Measurements from ENCODE around the gene FILIP1. TPM values are rescaled to one million over a fixed set of nuclear protein-coding genes. Genes with fewer than 3 reads are reported as not detected.

The FILIP1 gene
- total and polyA plus RNA-seq, 2 of the 8 experiments (the other 6 are each of a cell fraction or from before 2014, with no cell fraction given): 2.4 to 5.7 TPM

GRCh38 chr6:75296811-75297779, 196.5 kb downstream of the FILIP1 start:
- Histone ChIP-seq H4K20me1 (replicated peaks in 1 of 2; ENCODE audit: control insufficient read depth in 1 of 2, insufficient read depth in 2 of 2, low read length in 2 of 2) (no peaks in the 10 kb centered on the region), H4K5ac (ENCODE audit: insufficient read length, low read depth, low read length) (no peak overlapping the region), H3K4me1 (replicated peaks in 1 of 4; ENCODE audit: control insufficient read depth in 3 of 4, insufficient read depth in 4 of 4, low read length in 3 of 4) (peaks cover 2 to 6% (median 2%) of the 10 kb centered on the region in 4 experiments; a peak in 3 of 7 replicates), H4K8ac (ENCODE audit: extremely low read depth, insufficient read depth, low read length) (no peak overlapping the region), H3K79me1 (ENCODE audit: low read depth, low read length) (no peaks in the 10 kb centered on the region), H3K4ac (replicated peaks; ENCODE audit: insufficient read length, low read depth, low read length) (no peak overlapping the region), H3K36me3 (ENCODE audit: control insufficient read depth in 2 of 4, insufficient read depth in 4 of 4, low read length in 3 of 4) (no peaks in the 10 kb centered on the region), H2BK5ac (ENCODE audit: low read depth, low read length) (no peak overlapping the region), H2BK12ac (ENCODE audit: low read depth, low read length) (no peak overlapping the region), H2BK120ac (replicated peaks; ENCODE audit: low read depth, low read length) (no peak overlapping the region), H3K23ac (ENCODE audit: insufficient read length) (no peak overlapping the region), H3K9me3 (ENCODE audit: insufficient read depth in 2 of 2, low read depth in 1 of 2, low read length in 1 of 2) (no peaks in the 10 kb centered on the region), H3K56ac (replicated peaks; ENCODE audit: insufficient read length, low read depth, low read length) (no peak overlapping the region), H3K18ac (ENCODE audit: extremely low read depth, low read length) (no peak overlapping the region), H2BK20ac (ENCODE audit: low read length) (no peak overlapping the region), H3K14ac (ENCODE audit: insufficient read length) (no peak overlapping the region), H3K4me2 (ENCODE audit: insufficient read depth in 1 of 2, low read depth in 2 of 2, low read length in 2 of 2) (no peak overlapping the region), H3K23me2 (ENCODE audit: low read depth, low read length) (no peaks in the 10 kb centered on the region), H2AK5ac (ENCODE audit: low read depth, low read length) (no peak overlapping the region), H2AFZ (ENCODE audit: low read length) (no peak overlapping the region), H3K9ac (replicated peaks in 1 of 4; ENCODE audit: extremely low read depth in 1 of 4, low read depth in 3 of 4, low read length in 3 of 4) (no peak overlapping the region), H2BK15ac (ENCODE audit: low read length) (no peak overlapping the region), H3K4me3 (ENCODE audit: extremely low read depth in 1 of 4, insufficient read depth in 2 of 4, low read depth in 3 of 4, low read length in 4 of 4) (no peak overlapping the region), H4K91ac (replicated peaks; ENCODE audit: insufficient read length, low read length) (no peak overlapping the region), H3K79me2 (ENCODE audit: control insufficient read depth in 1 of 2, insufficient read depth in 2 of 2, low read length in 2 of 2) (no peaks in the 10 kb centered on the region), H3K27ac (ENCODE audit: low read depth, low read length) (no peak overlapping the region), H3K27me3 (replicated peaks in 1 of 4; ENCODE audit: control insufficient read depth in 3 of 4, extremely low read depth in 1 of 4, insufficient read depth in 3 of 4, low read length in 3 of 4) (no peaks in the 10 kb centered on the region)
- ChIA-PET POLR2A (ENCODE audit: partially characterized antibody) (interaction anchor here (1.1 to 1.8 kb wide), 2 partner anchors 21 to 29 kb away, joined by 3 to 4 read pairs; no protein-coding TSS in a partner anchor), CTCF (ENCODE audit: partially characterized antibody) (interaction anchor here (0.6 to 2.0 kb wide), 28 partner anchors 9 to 300 kb away, joined by 3 to 9 read pairs (median 4); no protein-coding TSS in a partner anchor)
- 4% methylated on average over 3 of the region's 3 CpGs; no CpG with 5 or more reads in 1 of the 2 experiments for WGBS, 2 experiments (ENCODE audit: extremely low coverage in 1 of 2, insufficient coverage in 1 of 2, insufficient read length in 1 of 2, insufficient replicate concordance in 2 of 2, low coverage in 1 of 2, low lambda C conversion rate in 2 of 2, missing lambda C conversion rate in 1 of 2)
- FAIRE-seq (peak; percentile 69), DNase-seq (ENCODE audit: low read depth in 1 of 2, low spot score in 2 of 2) (no peak)
- peak; percentile 80 to 90 for TF ChIP-seq RAD21 (IDR thresholded peaks at IDR 0.05 in 1 of 2, conservative IDR thresholded peaks at IDR 0.05 in 1 of 2; ENCODE audit: low read depth in 2 of 2, low read length in 2 of 2)
- peak in 2 of 3 experiments; percentile 47 to 59; a peak in 2 of 4 replicates for TF ChIP-seq CTCF (IDR thresholded peaks at IDR 0.05; ENCODE audit: control extremely low read depth in 1 of 3, insufficient read depth in 1 of 3, low read depth in 1 of 3, low read length in 3 of 3)
- TF ChIP-seq SP1 (IDR thresholded peaks at IDR 0.05; ENCODE audit: low read depth, low read length): no peak
- TF ChIP-seq NRF1 (IDR thresholded peaks at IDR 0.05; ENCODE audit: low read depth, low read length): no peak
- TF ChIP-seq SIX5 (IDR thresholded peaks at IDR 0.05; ENCODE audit: low read depth, low read length): no peak
- no peak for TF ChIP-seq HDAC2 (IDR thresholded peaks at IDR 0.05; ENCODE audit: borderline replicate concordance in 1 of 2, low read depth in 2 of 2, low read length in 2 of 2)
- TF ChIP-seq RBBP5 (IDR thresholded peaks at IDR 0.05; ENCODE audit: borderline replicate concordance, low read depth, low read length): no peak
- no peak for TF ChIP-seq SUZ12 (IDR thresholded peaks at IDR 0.05; ENCODE audit: low read length)

All from H1 (cell line).